ENCODE data around the gene BMPER. TPM values are rescaled to one million over a fixed set of nuclear protein-coding genes. Genes with fewer than 3 reads are reported as not detected.

Gene BMPER
- total and polyA plus RNA-seq, 2 donors from 2014 or later = 0.60 to 0.80 TPM

DNA sequence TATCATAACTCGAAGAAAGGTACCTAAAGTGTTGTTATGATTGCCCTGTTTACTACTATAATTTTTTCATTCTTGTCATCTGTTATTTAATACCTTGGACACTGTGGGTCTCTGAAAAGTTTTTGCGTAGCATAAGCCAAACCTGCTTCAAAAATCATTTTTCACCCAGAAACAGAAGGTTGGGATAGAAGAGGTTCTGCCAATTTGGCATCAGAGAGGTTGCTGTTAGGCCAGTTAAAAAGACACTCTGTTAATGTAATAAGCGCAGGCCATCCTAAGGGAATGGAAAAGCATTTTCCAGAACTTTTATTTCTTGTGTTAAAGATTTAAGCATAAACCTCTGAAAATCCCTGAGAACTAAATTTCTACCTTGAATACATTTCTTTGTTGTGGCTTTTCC is 212.2 kb downstream of the BMPER start:
- Histone ChIP-seq H3K4me1 (ENCODE audit: control insufficient read depth in 2 of 3, insufficient read depth in 2 of 3, low read depth in 1 of 3, low read length in 3 of 3) (no peaks in the 10 kb centered on the region), H3K36me3 (ENCODE audit: control insufficient read depth in 2 of 3, insufficient read depth in 3 of 3, low read length in 3 of 3) (no peaks in the 10 kb centered on the region), H3K9ac (ENCODE audit: low read length in 3 of 3) (no peak overlapping the region), H3K4me3 (ENCODE audit: low read length in 3 of 3) (no peak overlapping the region), H3K9me3 (ENCODE audit: control insufficient read depth in 2 of 3, insufficient read depth in 1 of 3, low read length in 3 of 3) (no peaks in the 10 kb centered on the region), H3K27me3 (ENCODE audit: control insufficient read depth, insufficient read depth, low read length) (no peaks in the 10 kb centered on the region), H3K27ac (ENCODE audit: low read depth in 2 of 2, low read length in 2 of 2) (no peak overlapping the region)
- intact Hi-C loops (cut with DNase I) = no loop called here
- TF ChIP-seq, protein P1, sequence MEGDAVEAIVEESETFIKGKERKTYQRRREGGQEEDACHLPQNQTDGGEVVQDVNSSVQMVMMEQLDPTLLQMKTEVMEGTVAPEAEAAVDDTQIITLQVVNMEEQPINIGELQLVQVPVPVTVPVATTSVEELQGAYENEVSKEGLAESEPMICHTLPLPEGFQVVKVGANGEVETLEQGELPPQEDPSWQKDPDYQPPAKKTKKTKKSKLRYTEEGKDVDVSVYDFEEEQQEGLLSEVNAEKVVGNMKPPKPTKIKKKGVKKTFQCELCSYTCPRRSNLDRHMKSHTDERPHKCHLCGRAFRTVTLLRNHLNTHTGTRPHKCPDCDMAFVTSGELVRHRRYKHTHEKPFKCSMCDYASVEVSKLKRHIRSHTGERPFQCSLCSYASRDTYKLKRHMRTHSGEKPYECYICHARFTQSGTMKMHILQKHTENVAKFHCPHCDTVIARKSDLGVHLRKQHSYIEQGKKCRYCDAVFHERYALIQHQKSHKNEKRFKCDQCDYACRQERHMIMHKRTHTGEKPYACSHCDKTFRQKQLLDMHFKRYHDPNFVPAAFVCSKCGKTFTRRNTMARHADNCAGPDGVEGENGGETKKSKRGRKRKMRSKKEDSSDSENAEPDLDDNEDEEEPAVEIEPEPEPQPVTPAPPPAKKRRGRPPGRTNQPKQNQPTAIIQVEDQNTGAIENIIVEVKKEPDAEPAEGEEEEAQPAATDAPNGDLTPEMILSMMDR (IDR thresholded peaks at IDR 0.05; ENCODE audit: borderline replicate concordance, extremely low read depth, insufficient read depth) = no peak
- FAIRE-seq = no peak
- DNase-seq = no peak

DNA sequence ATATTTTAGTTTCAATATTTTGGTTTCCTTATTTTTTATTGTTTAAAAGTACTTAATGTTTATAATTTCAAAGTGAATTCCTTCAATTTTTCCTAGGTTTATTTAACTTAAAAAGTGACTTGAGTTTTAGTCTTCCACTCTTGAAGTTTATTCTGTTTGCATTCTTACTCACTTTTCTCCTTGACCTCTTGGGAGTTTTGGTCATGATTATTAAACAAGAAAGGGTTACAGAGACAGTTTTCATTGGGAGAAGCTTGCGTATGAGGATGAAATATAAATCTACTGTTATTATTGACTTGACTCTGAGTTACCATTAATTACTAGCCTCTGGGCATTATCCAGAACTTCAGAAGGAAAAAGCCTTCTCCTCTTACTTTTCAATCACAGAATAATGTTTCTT is 216.0 kb downstream of the BMPER start:
- no peaks in the 10 kb centered on the region for H3K36me3 ChIP-seq (ENCODE audit: control insufficient read depth in 2 of 3, insufficient read depth in 3 of 3, low read length in 3 of 3)
- no peaks in the 10 kb centered on the region for H3K4me1 ChIP-seq (ENCODE audit: control insufficient read depth in 2 of 3, insufficient read depth in 2 of 3, low read depth in 1 of 3, low read length in 3 of 3)
- no peak overlapping the region for H3K4me3 ChIP-seq (ENCODE audit: low read length in 3 of 3)
- H3K9ac ChIP-seq (ENCODE audit: low read length in 3 of 3) = no peak overlapping the region
- peaks cover 0 to 13% (median 6%) of the 10 kb centered on the region in 3 donors for H3K9me3 ChIP-seq (ENCODE audit: control insufficient read depth in 2 of 3, insufficient read depth in 1 of 3, low read length in 3 of 3)
- H3K27ac ChIP-seq (ENCODE audit: low read depth in 2 of 2, low read length in 2 of 2) = no peak overlapping the region
- FAIRE-seq (no peak), DNase-seq (no peak)
- intact Hi-C loops (cut with DNase I) = no loop called here
- H3K27me3 ChIP-seq (ENCODE audit: control insufficient read depth, insufficient read depth, low read length) = no peaks in the 10 kb centered on the region
- TF ChIP-seq, protein P1 (IDR thresholded peaks at IDR 0.05; ENCODE audit: borderline replicate concordance, extremely low read depth, insufficient read depth) = no peak

DNA sequence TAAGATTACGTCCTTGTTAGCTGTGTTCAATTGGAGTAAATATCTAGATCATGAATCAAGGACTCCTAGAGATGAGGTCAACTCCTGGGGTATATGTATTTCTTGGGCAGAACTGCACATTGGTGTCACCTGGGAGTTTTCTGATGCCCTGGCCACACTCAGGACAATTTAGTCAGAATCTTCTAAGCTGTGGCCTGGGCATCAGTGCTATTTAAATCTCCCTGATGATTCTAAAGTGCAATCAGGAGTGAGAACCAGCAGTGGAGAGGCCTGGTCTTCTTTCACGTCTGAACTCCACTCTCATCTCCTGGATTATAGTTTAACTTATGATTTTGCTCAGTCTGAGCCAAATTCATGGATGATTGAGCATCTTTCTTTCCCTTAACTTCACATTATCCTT is 218.0 kb downstream of the BMPER start:
- TF ChIP-seq, protein P1 (IDR thresholded peaks at IDR 0.05; ENCODE audit: borderline replicate concordance, extremely low read depth, insufficient read depth) = no peak
- Histone ChIP-seq H3K27ac (ENCODE audit: low read depth in 2 of 2, low read length in 2 of 2) (no peak overlapping the region), H3K4me1 (ENCODE audit: control insufficient read depth in 2 of 3, insufficient read depth in 2 of 3, low read depth in 1 of 3, low read length in 3 of 3) (no peaks in the 10 kb centered on the region), H3K9me3 (ENCODE audit: control insufficient read depth in 2 of 3, insufficient read depth in 1 of 3, low read length in 3 of 3) (peaks cover 0 to 13% (median 6%) of the 10 kb centered on the region in 3 donors), H3K27me3 (ENCODE audit: control insufficient read depth, insufficient read depth, low read length) (no peaks in the 10 kb centered on the region), H3K9ac (ENCODE audit: low read length in 3 of 3) (no peak overlapping the region), H3K36me3 (ENCODE audit: control insufficient read depth in 2 of 3, insufficient read depth in 3 of 3, low read length in 3 of 3) (no peaks in the 10 kb centered on the region), H3K4me3 (ENCODE audit: low read length in 3 of 3) (no peak overlapping the region)
- intact Hi-C loops (cut with DNase I) = no loop called here
- FAIRE-seq (no peak), DNase-seq (peak in 1 of 5 donors; percentile 22)

DNA sequence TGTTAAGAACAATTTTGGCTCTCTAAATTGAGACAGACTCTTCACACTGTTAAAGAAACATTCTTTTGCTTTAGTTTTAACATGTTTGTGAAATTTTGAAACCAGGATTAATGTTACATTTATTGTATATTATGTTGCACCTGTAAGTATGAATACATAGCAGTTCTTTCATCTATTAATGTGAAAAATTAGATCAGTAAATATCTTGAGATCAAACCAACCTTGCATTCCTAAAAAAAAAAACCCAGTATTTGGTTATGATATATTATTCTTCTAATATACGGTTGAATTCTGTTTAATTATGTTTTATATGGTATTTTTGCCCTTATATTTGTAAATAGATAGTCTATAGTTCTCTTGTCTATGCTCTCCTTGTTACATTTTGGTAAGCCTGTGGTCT is 219.4 kb downstream of the BMPER start:
- FAIRE-seq (no peak), DNase-seq (no peak)
- Histone ChIP-seq H3K27me3 (ENCODE audit: control insufficient read depth, insufficient read depth, low read length) (no peaks in the 10 kb centered on the region), H3K9me3 (ENCODE audit: control insufficient read depth in 2 of 3, insufficient read depth in 1 of 3, low read length in 3 of 3) (peaks cover 0 to 13% (median 6%) of the 10 kb centered on the region in 3 donors), H3K4me1 (ENCODE audit: control insufficient read depth in 2 of 3, insufficient read depth in 2 of 3, low read depth in 1 of 3, low read length in 3 of 3) (no peaks in the 10 kb centered on the region), H3K27ac (ENCODE audit: low read depth in 2 of 2, low read length in 2 of 2) (no peak overlapping the region), H3K9ac (ENCODE audit: low read length in 3 of 3) (no peak overlapping the region), H3K36me3 (ENCODE audit: control insufficient read depth in 2 of 3, insufficient read depth in 3 of 3, low read length in 3 of 3) (no peaks in the 10 kb centered on the region), H3K4me3 (ENCODE audit: low read length in 3 of 3) (no peak overlapping the region)
- intact Hi-C loops (cut with DNase I) = no loop called here
- TF ChIP-seq, protein P1 (IDR thresholded peaks at IDR 0.05; ENCODE audit: borderline replicate concordance, extremely low read depth, insufficient read depth) = no peak
